GM06990 (cell line): ENCODE data around the gene FGF6.

Source experiments
- DNase-seq: peaks from one replicate; pipeline ENCODE4 v3.0.0-alpha.2; 2011; ENCODE audit not compliant: insufficient read length; ENCODE audit errors: extremely low read depth
- H3K27me3 ChIP-seq: replicated peaks from 2 replicates; pipeline ENCODE4 v1.6.0; 2011; ENCODE audit warnings: low read length; ENCODE audit not compliant: control insufficient read depth, insufficient read depth
- H3K36me3 ChIP-seq: 2 replicates; pipeline ENCODE4 v1.5.1; 2011; ENCODE audit warnings: low read length; ENCODE audit not compliant: control insufficient read depth, insufficient read depth
- H3K4me3 ChIP-seq: replicated peaks from 2 replicates; pipeline ENCODE4 v1.5.1; 2011; ENCODE audit warnings: low read depth, mild to moderate bottlenecking, control low read depth, low read length
- CTCF ChIP-seq: IDR thresholded peaks from 2 replicates; pipeline ENCODE4 v1.5.1; 2011; ENCODE audit warnings: low read length, control low read depth, mild to moderate bottlenecking, inconsistent platforms; ENCODE audit not compliant: insufficient read depth, poor library complexity, severe bottlenecking

FGF6 gene

GRCh38 chr12:4483885-4484823 is 38.5 kb upstream of the FGF6 start:
- Histone ChIP-seq H3K27me3 (no peaks in the 10 kb centered on the region), H3K36me3 (no peaks in the 10 kb centered on the region; the same call in 1 of the 2 replicates), H3K4me3 (no peak overlapping the region)
- TF ChIP-seq CTCF = no peak
- DNase-seq = no peak

- DNase-seq = no peak
- Histone ChIP-seq H3K27me3 (no peaks in the 10 kb centered on the region), H3K4me3 (no peak overlapping the region), H3K36me3 (no peaks in the 10 kb centered on the region)
- no peak for TF ChIP-seq CTCF
Measured at GRCh38 chr12:4482936-4483335, 37.3 kb upstream of the FGF6 start.

- no peak for DNase-seq
- no peak for TF ChIP-seq CTCF
- H3K27me3 ChIP-seq = no peaks in the 10 kb centered on the region
- H3K36me3 ChIP-seq = no peaks in the 10 kb centered on the region
- H3K4me3 ChIP-seq = no peak overlapping the region
Measured at GRCh38 chr12:4478933-4479332, 33.3 kb upstream of the FGF6 start.

GRCh38 chr12:4477129-4477528 is 31.5 kb upstream of the FGF6 start:
- Histone ChIP-seq H3K27me3 (no peaks in the 10 kb centered on the region), H3K4me3 (no peak overlapping the region)
- DNase-seq = no peak

GRCh38 chr12:4472046-4472445 is 26.4 kb upstream of the FGF6 start:
- H3K27me3 ChIP-seq = no peaks in the 10 kb centered on the region
- no peak for TF ChIP-seq CTCF
- H3K36me3 ChIP-seq = no peaks in the 10 kb centered on the region
- H3K4me3 ChIP-seq = no peak overlapping the region
- DNase-seq = no peak

More at GRCh38 chr12:4477129-4477528, 31.5 kb upstream of the FGF6 start:
- no peaks in the 10 kb centered on the region for H3K36me3 ChIP-seq
- no peak for TF ChIP-seq CTCF

- DNase-seq = no peak
Measured at GRCh38 chr12:4471256-4471655, 25.6 kb upstream of the FGF6 start.

More at GRCh38 chr12:4471256-4471655, 25.6 kb upstream of the FGF6 start:
- no peak overlapping the region for H3K4me3 ChIP-seq
- no peak for TF ChIP-seq CTCF
- no peaks in the 10 kb centered on the region for H3K36me3 ChIP-seq
- no peaks in the 10 kb centered on the region for H3K27me3 ChIP-seq
